Neural cell (in vitro differentiated cells): Measurements from ENCODE around the gene OR10J5. TPM values are rescaled to one million over a fixed set of nuclear protein-coding genes. Genes with fewer than 3 reads are reported as not detected.
"Not testable (repeated sequence)": the region's sequence is repeated elsewhere in the genome, so short reads cannot be mapped to it uniquely, and the experiment has no call there.

Source experiments
- H2AFZ ChIP-seq: fragments of 200-600, 300-800 bp; sonication (generic), shearing (Covaris generic); 2 replicates; pipeline ENCODE4 v1.6.0; 2014; ENCODE audit warnings: low read depth, mild to moderate bottlenecking, antibody characterized with exemption, low read length, moderate library complexity
- H3F3A ChIP-seq: fragments of 200-600 bp; shearing (Covaris generic); 2 replicates; pipeline ENCODE4 v1.6.1; 2016; ENCODE audit warnings: mild to moderate bottlenecking, moderate library complexity, mixed read lengths, antibody characterized with exemption, low read length; ENCODE audit not compliant: insufficient read depth, poor library complexity, severe bottlenecking
- H3K27ac ChIP-seq: fragments of 200-600, 300-800 bp; sonication (generic), shearing (Covaris generic); 2 replicates; pipeline ENCODE4 v1.5.1; 2014; ENCODE audit warnings: mild to moderate bottlenecking, low read length, moderate library complexity
- H3K27me3 ChIP-seq: fragments of 300-800, 200-600 bp; sonication (generic), shearing (Covaris generic); 2 replicates; pipeline ENCODE4 v1.6.0; 2014; ENCODE audit warnings: mild to moderate bottlenecking, low read depth, low read length, moderate library complexity; ENCODE audit not compliant: insufficient read depth
- H3K36me3 ChIP-seq: fragments of 300-800, 200-600 bp; sonication (generic), shearing (Covaris generic); 2 replicates; pipeline ENCODE4 v1.5.1; 2014; ENCODE audit warnings: mild to moderate bottlenecking, antibody characterized with exemption, low read length, moderate library complexity; ENCODE audit not compliant: insufficient read depth
- H3K4me2 ChIP-seq: fragments of 300-800, 200-600 bp; sonication (generic), shearing (Covaris generic); 2 replicates; pipeline ENCODE4 v1.6.0; 2014; ENCODE audit warnings: mild to moderate bottlenecking, low read length
- H3K4me3 ChIP-seq: fragments of 300-800, 200-600 bp; sonication (generic), shearing (Covaris generic); 2 replicates; pipeline ENCODE4 v1.5.1; 2014; ENCODE audit warnings: mild to moderate bottlenecking, low read length, moderate library complexity
- H3K79me2 ChIP-seq: fragments of 200-600 bp; shearing (Covaris generic); replicated peaks from 2 replicates; pipeline ENCODE4 v1.6.0; 2014; ENCODE audit warnings: mild to moderate bottlenecking, low read length, moderate library complexity; ENCODE audit not compliant: insufficient read depth
- H3K9ac ChIP-seq: fragments of 300-800, 200-600 bp; sonication (generic), shearing (Covaris generic); 2 replicates; pipeline ENCODE4 v1.6.1; 2016; ENCODE audit warnings: mild to moderate bottlenecking, low read length, mixed read lengths
- H3K9me2 ChIP-seq: fragments of 200-600 bp; shearing (Covaris generic); 2 replicates; pipeline ENCODE4 v1.6.1; 2016; ENCODE audit warnings: mild to moderate bottlenecking, low read length, mixed read lengths; ENCODE audit not compliant: insufficient read depth
- H3K9me3 ChIP-seq: fragments of 200-600, 300-800 bp; sonication (generic), shearing (Covaris generic); 2 replicates; pipeline ENCODE4 v1.6.1; 2016; ENCODE audit warnings: mild to moderate bottlenecking, mixed run types, low read length, moderate library complexity, mixed read lengths
- H4K20me1 ChIP-seq: fragments of 200-600 bp; shearing (Covaris generic); 2 replicates; pipeline ENCODE4 v1.6.1; 2016; ENCODE audit warnings: mild to moderate bottlenecking, mixed run types; ENCODE audit not compliant: insufficient read depth
- EP300 ChIP-seq: fragments of 450-650 bp; conservative IDR thresholded peaks from 2 replicates; pipeline ENCODE4 v1.6.1; 2014; ENCODE audit warnings: antibody characterized with exemption, mild to moderate bottlenecking, moderate library complexity; ENCODE audit not compliant: poor library complexity, severe bottlenecking
- EZH2 ChIP-seq: fragments of 200-600, 300-800 bp; shearing (Covaris generic), sonication (generic); IDR thresholded peaks from 2 replicates; pipeline ENCODE4 v1.6.1; 2014; ENCODE audit warnings: antibody characterized with exemption, low read length, borderline replicate concordance, mild to moderate bottlenecking; ENCODE audit not compliant: insufficient read depth, poor library complexity, severe bottlenecking
- MXI1 ChIP-seq: fragments of 450-650 bp; conservative IDR thresholded peaks from 2 replicates; pipeline ENCODE4 v1.6.1; 2014; ENCODE audit warnings: antibody characterized with exemption, mild to moderate bottlenecking; ENCODE audit not compliant: poor library complexity, severe bottlenecking
- POLR2AphosphoS5 ChIP-seq: IDR thresholded peaks from 2 replicates; pipeline ENCODE4 v1.6.1; 2012
- RAD21 ChIP-seq: fragments of 450-650 bp; conservative IDR thresholded peaks from 2 replicates; pipeline ENCODE4 v1.6.1; 2014; ENCODE audit warnings: antibody characterized with exemption, mild to moderate bottlenecking, moderate library complexity
- SMC3 ChIP-seq: fragments of 450-650 bp; conservative IDR thresholded peaks from 2 replicates; pipeline ENCODE4 v1.6.1; 2014; ENCODE audit warnings: antibody characterized with exemption, mild to moderate bottlenecking, moderate library complexity; ENCODE audit not compliant: poor library complexity
- TAF1 ChIP-seq: IDR thresholded peaks from 2 replicates; pipeline ENCODE4 v1.6.1; 2012; ENCODE audit warnings: low read depth
- polyA plus RNA-seq: library from polyadenylated mRNA; depleted of rRNA; stranded (reverse); fragments of >200 nt; gene quantifications from 2 replicates; pipeline ENCODE4 v1.2.3, GENCODE V29; 2014
- TF ChIP-seq, protein P1 (sequence below): fragments of 450-650 bp; IDR thresholded peaks from 2 replicates; pipeline ENCODE4 v1.5.1; 2014; ENCODE audit warnings: antibody characterized with exemption, mild to moderate bottlenecking, moderate library complexity; ENCODE audit not compliant: poor library complexity, severe bottlenecking
- TF ChIP-seq, protein P2 (sequence below): IDR thresholded peaks from 2 replicates; pipeline ENCODE4 v1.6.1; 2012; ENCODE audit warnings: borderline replicate concordance

The OR10J5 gene
- polyA plus RNA-seq, 1 donor from 2014 or later: not detected

DNA sequence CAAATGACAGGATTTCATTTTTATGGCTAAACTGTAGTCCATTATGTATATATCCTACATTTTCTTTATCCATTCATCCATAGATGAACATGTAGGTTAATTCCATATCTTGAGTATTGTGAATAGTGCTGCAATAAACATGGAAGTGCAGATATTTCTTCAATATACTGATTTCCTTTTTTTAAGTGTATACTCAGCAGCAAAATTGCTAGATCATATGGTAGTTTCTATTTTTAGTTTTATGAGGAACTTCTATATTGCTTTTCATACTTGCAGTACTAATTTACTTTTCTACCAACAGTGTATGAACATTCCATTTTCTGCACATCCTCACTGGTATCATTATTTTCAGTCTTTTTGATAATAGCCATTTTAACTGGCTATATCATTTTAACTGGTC lies 30.1 kb downstream of the OR10J5 start:
- TF ChIP-seq, protein P1, sequence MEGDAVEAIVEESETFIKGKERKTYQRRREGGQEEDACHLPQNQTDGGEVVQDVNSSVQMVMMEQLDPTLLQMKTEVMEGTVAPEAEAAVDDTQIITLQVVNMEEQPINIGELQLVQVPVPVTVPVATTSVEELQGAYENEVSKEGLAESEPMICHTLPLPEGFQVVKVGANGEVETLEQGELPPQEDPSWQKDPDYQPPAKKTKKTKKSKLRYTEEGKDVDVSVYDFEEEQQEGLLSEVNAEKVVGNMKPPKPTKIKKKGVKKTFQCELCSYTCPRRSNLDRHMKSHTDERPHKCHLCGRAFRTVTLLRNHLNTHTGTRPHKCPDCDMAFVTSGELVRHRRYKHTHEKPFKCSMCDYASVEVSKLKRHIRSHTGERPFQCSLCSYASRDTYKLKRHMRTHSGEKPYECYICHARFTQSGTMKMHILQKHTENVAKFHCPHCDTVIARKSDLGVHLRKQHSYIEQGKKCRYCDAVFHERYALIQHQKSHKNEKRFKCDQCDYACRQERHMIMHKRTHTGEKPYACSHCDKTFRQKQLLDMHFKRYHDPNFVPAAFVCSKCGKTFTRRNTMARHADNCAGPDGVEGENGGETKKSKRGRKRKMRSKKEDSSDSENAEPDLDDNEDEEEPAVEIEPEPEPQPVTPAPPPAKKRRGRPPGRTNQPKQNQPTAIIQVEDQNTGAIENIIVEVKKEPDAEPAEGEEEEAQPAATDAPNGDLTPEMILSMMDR: no peak
- TF ChIP-seq TAF1 (no peak), POLR2AphosphoS5 (no peak), RAD21 (no peak), SMC3 (no peak), MXI1 (no peak), EZH2 (no peak), EP300 (no peak)
- TF ChIP-seq, protein P2, sequence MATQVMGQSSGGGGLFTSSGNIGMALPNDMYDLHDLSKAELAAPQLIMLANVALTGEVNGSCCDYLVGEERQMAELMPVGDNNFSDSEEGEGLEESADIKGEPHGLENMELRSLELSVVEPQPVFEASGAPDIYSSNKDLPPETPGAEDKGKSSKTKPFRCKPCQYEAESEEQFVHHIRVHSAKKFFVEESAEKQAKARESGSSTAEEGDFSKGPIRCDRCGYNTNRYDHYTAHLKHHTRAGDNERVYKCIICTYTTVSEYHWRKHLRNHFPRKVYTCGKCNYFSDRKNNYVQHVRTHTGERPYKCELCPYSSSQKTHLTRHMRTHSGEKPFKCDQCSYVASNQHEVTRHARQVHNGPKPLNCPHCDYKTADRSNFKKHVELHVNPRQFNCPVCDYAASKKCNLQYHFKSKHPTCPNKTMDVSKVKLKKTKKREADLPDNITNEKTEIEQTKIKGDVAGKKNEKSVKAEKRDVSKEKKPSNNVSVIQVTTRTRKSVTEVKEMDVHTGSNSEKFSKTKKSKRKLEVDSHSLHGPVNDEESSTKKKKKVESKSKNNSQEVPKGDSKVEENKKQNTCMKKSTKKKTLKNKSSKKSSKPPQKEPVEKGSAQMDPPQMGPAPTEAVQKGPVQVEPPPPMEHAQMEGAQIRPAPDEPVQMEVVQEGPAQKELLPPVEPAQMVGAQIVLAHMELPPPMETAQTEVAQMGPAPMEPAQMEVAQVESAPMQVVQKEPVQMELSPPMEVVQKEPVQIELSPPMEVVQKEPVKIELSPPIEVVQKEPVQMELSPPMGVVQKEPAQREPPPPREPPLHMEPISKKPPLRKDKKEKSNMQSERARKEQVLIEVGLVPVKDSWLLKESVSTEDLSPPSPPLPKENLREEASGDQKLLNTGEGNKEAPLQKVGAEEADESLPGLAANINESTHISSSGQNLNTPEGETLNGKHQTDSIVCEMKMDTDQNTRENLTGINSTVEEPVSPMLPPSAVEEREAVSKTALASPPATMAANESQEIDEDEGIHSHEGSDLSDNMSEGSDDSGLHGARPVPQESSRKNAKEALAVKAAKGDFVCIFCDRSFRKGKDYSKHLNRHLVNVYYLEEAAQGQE: no peak
- no peak overlapping the region for H3K9ac ChIP-seq
- no peak overlapping the region for H3K27ac ChIP-seq
- no peaks in the 10 kb centered on the region for H3K27me3 ChIP-seq
- H3K4me3 ChIP-seq: no peak overlapping the region
- no peaks in the 10 kb centered on the region for H4K20me1 ChIP-seq
- H3K9me2 ChIP-seq: no peaks in the 10 kb centered on the region
- no peaks in the 10 kb centered on the region for H3K36me3 ChIP-seq
- H2AFZ ChIP-seq: no peak overlapping the region
- no peaks in the 10 kb centered on the region for H3K79me2 ChIP-seq
- H3K4me2 ChIP-seq: no peak overlapping the region
- no peaks in the 10 kb centered on the region for H3K9me3 ChIP-seq
- H3F3A ChIP-seq: no peaks in the 10 kb centered on the region

DNA sequence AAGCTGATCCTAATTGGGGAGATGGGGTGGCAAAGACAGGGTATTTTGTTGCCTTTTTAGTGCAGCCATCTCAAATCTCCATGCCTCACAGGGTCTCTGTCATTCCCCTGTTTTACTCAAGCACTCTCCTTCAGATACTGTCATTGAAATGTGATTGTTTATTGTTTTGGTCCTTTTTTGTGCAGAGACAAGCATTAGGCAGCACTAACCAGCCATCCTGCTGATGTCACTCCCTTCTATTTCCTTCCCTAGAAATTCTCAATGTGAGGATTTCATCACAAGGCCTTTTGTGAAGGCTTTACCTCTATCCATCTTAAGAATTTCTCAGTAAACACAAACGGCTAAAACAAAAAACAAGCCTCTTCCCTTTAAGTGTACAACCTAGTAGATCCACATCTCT lies 34.7 kb downstream of the OR10J5 start:
- Histone ChIP-seq H3F3A (no peaks in the 10 kb centered on the region), H2AFZ (no peak overlapping the region), H3K36me3 (no peaks in the 10 kb centered on the region), H4K20me1 (no peaks in the 10 kb centered on the region), H3K27ac (no peak overlapping the region), H3K27me3 (no peaks in the 10 kb centered on the region), H3K9ac (no peak overlapping the region), H3K79me2 (no peaks in the 10 kb centered on the region), H3K4me2 (no peak overlapping the region), H3K4me3 (no peak overlapping the region), H3K9me3 (no peaks in the 10 kb centered on the region), H3K9me2 (no peaks in the 10 kb centered on the region)
- no peak for TF ChIP-seq EP300
- TF ChIP-seq, protein P2: no peak
- TF ChIP-seq POLR2AphosphoS5: no peak
- no peak for TF ChIP-seq RAD21
- no peak for TF ChIP-seq MXI1
- TF ChIP-seq SMC3: no peak

DNA sequence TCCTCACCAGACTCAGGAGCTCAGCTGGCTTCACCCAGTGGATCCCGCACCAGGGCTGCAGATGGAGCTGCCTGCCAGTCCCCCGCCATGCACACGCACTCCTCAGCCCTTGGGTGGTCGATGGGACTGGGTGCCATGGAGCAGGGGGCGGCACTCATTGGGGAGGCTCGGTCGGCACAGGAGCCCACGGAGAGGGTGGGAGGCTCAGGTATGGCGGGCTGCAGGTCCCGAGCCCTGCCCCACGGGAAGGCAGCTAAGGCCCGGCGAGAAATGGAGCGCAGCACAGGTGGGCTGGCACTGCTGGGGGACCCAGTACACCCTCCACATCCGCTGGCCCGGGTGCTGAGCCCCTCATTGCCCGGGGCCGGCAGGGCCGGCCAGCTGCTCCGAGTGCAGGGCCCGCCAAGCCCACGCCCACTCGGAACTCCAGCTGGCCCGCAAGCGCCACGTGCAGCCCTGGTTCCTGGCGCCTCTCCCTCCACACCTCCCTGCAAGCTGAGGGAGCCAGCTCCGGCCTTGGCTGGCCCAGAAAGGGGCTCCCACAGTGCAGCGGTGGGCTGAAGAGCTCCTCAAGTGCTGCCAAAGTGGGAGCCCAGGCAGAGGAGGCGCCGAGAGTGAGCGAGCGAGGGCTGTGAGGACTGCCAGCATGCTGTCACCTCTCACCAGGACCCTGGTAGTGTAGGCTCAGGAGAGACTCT lies 41.1 kb downstream of the OR10J5 start:
- not testable (repeated sequence) for H3F3A ChIP-seq, H4K20me1 ChIP-seq, H3K36me3 ChIP-seq, H3K79me2 ChIP-seq, H3K4me3 ChIP-seq, H3K9me3 ChIP-seq, H3K27ac ChIP-seq, H3K9me2 ChIP-seq, H3K27me3 ChIP-seq, H3K9ac ChIP-seq, H3K4me2 ChIP-seq, H2AFZ ChIP-seq
